Measurements from ENCODE around the gene SBNO1. TPM values are rescaled to one million over a fixed set of nuclear protein-coding genes. Genes with fewer than 3 reads are reported as not detected.

Gene SBNO1
- polyA plus RNA-seq, 3 donors = 5.6 to 16.9 (median 11.4) TPM

GRCh38 chr12:123243671-123244262 is 120.9 kb downstream of the SBNO1 start:
- intact Hi-C loops (cut with micrococcal nuclease) = no loop called here
- Histone ChIP-seq H3K27me3 (ENCODE audit: control insufficient read depth in 2 of 2, insufficient read depth in 2 of 2, low read length in 2 of 2) (no peaks in the 10 kb centered on the region), H2AFZ (ENCODE audit: insufficient read depth, low read depth, low read length, poor library complexity, severe bottlenecking) (no peak overlapping the region), H4K20me1 (ENCODE audit: insufficient read depth, low read length) (no peaks in the 10 kb centered on the region), H3K36me3 (replicated peaks in 1 of 2; ENCODE audit: control insufficient read depth in 1 of 2, insufficient read depth in 2 of 2, low read length in 2 of 2) (peaks cover 0 to 10% of the 10 kb centered on the region in 2 donors), H3K4me2 (replicated peaks; ENCODE audit: extremely low read depth, low read length, poor library complexity, severe bottlenecking) (no peak overlapping the region), H3K79me2 (ENCODE audit: insufficient read depth, low read length) (peaks cover 57% of the 10 kb centered on the region), H3K9ac (ENCODE audit: insufficient read depth, low read length, poor library complexity, severe bottlenecking) (no peak overlapping the region), H3K4me3 (replicated peaks in 1 of 3; ENCODE audit: low read depth in 2 of 3, low read length in 3 of 3) (no peak overlapping the region), H3K4me1 (ENCODE audit: control insufficient read depth in 1 of 2, insufficient read depth in 2 of 2, low read length in 2 of 2) (peaks cover 18 to 19% of the 10 kb centered on the region in 2 donors), H3K27ac (ENCODE audit: low read depth in 1 of 2, low read length in 2 of 2) (no peak overlapping the region), H3K9me3 (replicated peaks in 1 of 2; ENCODE audit: control insufficient read depth in 1 of 2, insufficient read depth in 1 of 2, low read length in 2 of 2) (peaks cover 0 to 4% of the 10 kb centered on the region in 2 donors)
- no CpG with 5 or more reads among the region's 7 CpGs for WGBS (ENCODE audit: insufficient coverage)
- peak overlapping the region in 1 of 7 donors; percentile 18 for H3K27ac Mint-ChIP-seq
- H3K4me1 Mint-ChIP-seq = peaks cover 23% of the 10 kb centered on the region
- H3K36me3 Mint-ChIP-seq = peaks cover 11 to 32% of the 10 kb centered on the region in 2 donors
- H3K27me3 Mint-ChIP-seq (ENCODE audit: low read depth in 3 of 3) = peaks cover 0 to 5% (median 3%) of the 10 kb centered on the region in 3 donors
- TF ChIP-seq, protein P1, sequence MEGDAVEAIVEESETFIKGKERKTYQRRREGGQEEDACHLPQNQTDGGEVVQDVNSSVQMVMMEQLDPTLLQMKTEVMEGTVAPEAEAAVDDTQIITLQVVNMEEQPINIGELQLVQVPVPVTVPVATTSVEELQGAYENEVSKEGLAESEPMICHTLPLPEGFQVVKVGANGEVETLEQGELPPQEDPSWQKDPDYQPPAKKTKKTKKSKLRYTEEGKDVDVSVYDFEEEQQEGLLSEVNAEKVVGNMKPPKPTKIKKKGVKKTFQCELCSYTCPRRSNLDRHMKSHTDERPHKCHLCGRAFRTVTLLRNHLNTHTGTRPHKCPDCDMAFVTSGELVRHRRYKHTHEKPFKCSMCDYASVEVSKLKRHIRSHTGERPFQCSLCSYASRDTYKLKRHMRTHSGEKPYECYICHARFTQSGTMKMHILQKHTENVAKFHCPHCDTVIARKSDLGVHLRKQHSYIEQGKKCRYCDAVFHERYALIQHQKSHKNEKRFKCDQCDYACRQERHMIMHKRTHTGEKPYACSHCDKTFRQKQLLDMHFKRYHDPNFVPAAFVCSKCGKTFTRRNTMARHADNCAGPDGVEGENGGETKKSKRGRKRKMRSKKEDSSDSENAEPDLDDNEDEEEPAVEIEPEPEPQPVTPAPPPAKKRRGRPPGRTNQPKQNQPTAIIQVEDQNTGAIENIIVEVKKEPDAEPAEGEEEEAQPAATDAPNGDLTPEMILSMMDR (IDR thresholded peaks at IDR 0.05) = no peak
- H3K9me3 Mint-ChIP-seq = peaks cover 0 to 11% (median 6%) of the 10 kb centered on the region in 7 donors
- H3K4me3 Mint-ChIP-seq = no peak overlapping the region
- DNase-seq = no peak

- no peaks in the 10 kb centered on the region for H3K9me3 ChIP-seq (replicated peaks in 1 of 2; ENCODE audit: control insufficient read depth in 1 of 2, insufficient read depth in 1 of 2, low read length in 2 of 2)
- H3K4me2 ChIP-seq (replicated peaks; ENCODE audit: extremely low read depth, low read length, poor library complexity, severe bottlenecking) = peak overlapping the region; percentile 21
- peaks cover 0 to 5% of the 10 kb centered on the region in 2 donors for H3K36me3 ChIP-seq (replicated peaks in 1 of 2; ENCODE audit: control insufficient read depth in 1 of 2, insufficient read depth in 2 of 2, low read length in 2 of 2)
- WGBS (ENCODE audit: insufficient coverage) = 27% methylated on average over 8 of the region's 11 CpGs
- Mint-ChIP-seq H3K9me3 (peaks cover 0 to under 1% (median 0%) of the 10 kb centered on the region in 7 donors), H3K4me1 (peaks cover 23% of the 10 kb centered on the region), H3K36me3 (peaks cover 3 to 17% of the 10 kb centered on the region in 2 donors), H3K4me3 (peak overlapping the region; percentile 53 to 87), H3K27me3 (ENCODE audit: low read depth in 3 of 3) (peaks cover 0 to 5% (median 3%) of the 10 kb centered on the region in 3 donors), H3K27ac (peak overlapping the region; percentile 69 to 91 (median 86))
- H3K27ac ChIP-seq (ENCODE audit: low read depth in 1 of 2, low read length in 2 of 2) = peak overlapping the region; percentile 38 to 64
- DNase-seq = peak in 2 of 3 donors; percentile 20 to 24
- no peaks in the 10 kb centered on the region for H3K27me3 ChIP-seq (ENCODE audit: control insufficient read depth in 2 of 2, insufficient read depth in 2 of 2, low read length in 2 of 2)
- H3K4me1 ChIP-seq (ENCODE audit: control insufficient read depth in 1 of 2, insufficient read depth in 2 of 2, low read length in 2 of 2) = peaks cover 18 to 19% of the 10 kb centered on the region in 2 donors
- peaks cover 56% of the 10 kb centered on the region for H3K79me2 ChIP-seq (ENCODE audit: insufficient read depth, low read length)
- peak overlapping the region; percentile 12 for H3K9ac ChIP-seq (ENCODE audit: insufficient read depth, low read length, poor library complexity, severe bottlenecking)
- TF ChIP-seq, protein P1 (IDR thresholded peaks at IDR 0.05) = no peak
- H2AFZ ChIP-seq (ENCODE audit: insufficient read depth, low read depth, low read length, poor library complexity, severe bottlenecking) = peak overlapping the region; percentile 68
- peaks cover 3% of the 10 kb centered on the region for H4K20me1 ChIP-seq (ENCODE audit: insufficient read depth, low read length)
- intact Hi-C loops (cut with micrococcal nuclease) = no loop called here
- peak overlapping the region in 1 of 3 experiments; percentile 5 for H3K4me3 ChIP-seq (replicated peaks in 1 of 3; ENCODE audit: low read depth in 2 of 3, low read length in 3 of 3)
These were observed 122.3 kb downstream of the SBNO1 start for GRCh38 chr12:123242116-123242904.

Small RNAs within 50 kb of the gene (small RNA-seq; reads per million reads assigned to genes)
- not detected for gene RF00019 (ENCODE audit: insufficient read length, low read depth)
- gene RNA5SP375 (ENCODE audit: insufficient read length, low read depth) = not detected

Other genes with a start within 250 kb of the SBNO1 start
- under 1 TPM in 2 of 3 donors, not detected in 1; 0.08 to 0.67 TPM for gene PITPNM2, start 213.8 kb downstream of the SBNO1 start, polyA plus RNA-seq
- gene MPHOSPH9, start 131.7 kb downstream of the SBNO1 start, polyA plus RNA-seq = 10 to 100 TPM in 1 of 3 donors, 1 to 10 TPM in 2; 6.3 to 14.1 (median 9.2) TPM
- 1 to 10 TPM; 1.7 to 2.1 (median 1.7) TPM for gene MTRFR, start 131.4 kb downstream of the SBNO1 start, polyA plus RNA-seq
- 10 to 100 TPM; 44.5 to 68.4 (median 58.4) TPM for gene CDK2AP1, start 93.0 kb downstream of the SBNO1 start, polyA plus RNA-seq
- gene KMT5A, start 19.3 kb upstream of the SBNO1 start, polyA plus RNA-seq = 10 to 100 TPM in 1 of 3 donors, 1 to 10 TPM in 1, under 1 TPM in 1; 0.81 to 20.3 (median 2.6) TPM
- gene RILPL2, start 71.8 kb upstream of the SBNO1 start, polyA plus RNA-seq = 10 to 100 TPM; 19.3 to 25.1 (median 21.0) TPM
- 10 to 100 TPM; 13.4 to 19.5 (median 16.7) TPM for gene SNRNP35, start 93.3 kb upstream of the SBNO1 start, polyA plus RNA-seq
- 1 to 10 TPM in 1 of 3 donors, not detected in 2; 1.2 TPM for gene RILPL1, start 168.9 kb upstream of the SBNO1 start, polyA plus RNA-seq
- 100 to 1,000 TPM in 2 of 3 donors, 10 to 100 TPM in 1; 43.0 to 351 (median 323) TPM for gene TMED2, start 219.7 kb upstream of the SBNO1 start, polyA plus RNA-seq
- 10 to 100 TPM in 1 of 3 donors, 1 to 10 TPM in 2; 6.6 to 32.9 (median 8.8) TPM for gene DDX55, start 237.3 kb upstream of the SBNO1 start, polyA plus RNA-seq

Data from CD14-positive monocyte (primary cell).